Astrocyte (in vitro differentiated cells and primary cell): ENCODE measurements around the gene PNPLA6. TPM values are rescaled to one million over a fixed set of nuclear protein-coding genes. Genes with fewer than 3 reads are reported as not detected.

Source experiments
- DNase-seq: peaks from one replicate; pipeline ENCODE4 v3.0.0-alpha.2; 2010; ENCODE audit warnings: low read depth
- FAIRE-seq: peaks from 2 replicates; lab custom pipeline; 2011; peaks lifted over from hg19 to GRCh38; lab: Jason Lieb, UNC
- H2AFZ ChIP-seq: 2 replicates; pipeline ENCODE4 v1.6.0; 2012; ENCODE audit warnings: low read depth, low read length, inconsistent platforms
- H3K27ac ChIP-seq: 2 replicates; pipeline ENCODE4 v1.5.1; 2011; ENCODE audit warnings: low read depth, low read length, inconsistent platforms
- H3K27me3 ChIP-seq: 2 replicates; pipeline ENCODE4 v1.6.0; 2011; ENCODE audit warnings: low read length, inconsistent platforms; ENCODE audit not compliant: insufficient read depth
- H3K36me3 ChIP-seq: 2 replicates; pipeline ENCODE4 v1.5.1; 2011; ENCODE audit warnings: low read length, inconsistent platforms; ENCODE audit not compliant: insufficient read depth
- H3K4me1 ChIP-seq: 2 replicates; pipeline ENCODE4 v1.5.1; 2011; ENCODE audit warnings: low read length, inconsistent platforms; ENCODE audit not compliant: insufficient read depth
- H3K4me2 ChIP-seq: 2 replicates; pipeline ENCODE4 v1.6.0; 2012; ENCODE audit warnings: low read length, inconsistent platforms
- H3K4me3 ChIP-seq: 2 replicates; pipeline ENCODE4 v1.5.1; 2011; ENCODE audit warnings: low read depth, mild to moderate bottlenecking, low read length, inconsistent platforms; ENCODE audit not compliant: insufficient read depth
- H3K79me2 ChIP-seq: 2 replicates; pipeline ENCODE4 v1.6.0; 2012; ENCODE audit warnings: mild to moderate bottlenecking, low read length, inconsistent platforms; ENCODE audit not compliant: insufficient read depth
- H3K9ac ChIP-seq: 2 replicates; pipeline ENCODE4 v1.6.0; 2012; ENCODE audit warnings: mild to moderate bottlenecking, low read length, inconsistent platforms
- H3K9me3 ChIP-seq: 2 replicates; pipeline ENCODE4 v1.5.1; 2012; ENCODE audit warnings: low read depth, mild to moderate bottlenecking, low read length, inconsistent platforms; ENCODE audit not compliant: insufficient read depth
- H4K20me1 ChIP-seq: 2 replicates; pipeline ENCODE4 v1.6.0; 2012; ENCODE audit warnings: low read length, inconsistent platforms; ENCODE audit not compliant: insufficient read depth
- H3K27ac Mint-ChIP-seq: one replicate; pipeline ENCODE4 v1.8.0; 2021; ENCODE audit warnings: mild to moderate bottlenecking, mixed read lengths; ENCODE audit not compliant: unreplicated experiment
- H3K27me3 Mint-ChIP-seq: one replicate; pipeline ENCODE4 v1.8.0; 2021; ENCODE audit warnings: low read depth, mixed read lengths; ENCODE audit not compliant: unreplicated experiment
- H3K36me3 Mint-ChIP-seq: one replicate; pipeline ENCODE4 v1.8.0; 2021; ENCODE audit warnings: low read depth, mixed read lengths; ENCODE audit not compliant: unreplicated experiment
- H3K4me1 Mint-ChIP-seq: one replicate; pipeline ENCODE4 v1.8.0; 2021; ENCODE audit warnings: low read depth, mixed read lengths; ENCODE audit not compliant: unreplicated experiment
- H3K4me3 Mint-ChIP-seq: one replicate; pipeline ENCODE4 v1.8.0; 2021; ENCODE audit warnings: mild to moderate bottlenecking, moderate library complexity, mixed read lengths; ENCODE audit not compliant: unreplicated experiment
- H3K9me3 Mint-ChIP-seq: one replicate; pipeline ENCODE4 v1.8.0; 2021; ENCODE audit warnings: mild to moderate bottlenecking, mixed read lengths; ENCODE audit not compliant: unreplicated experiment
- CTCF ChIP-seq: IDR thresholded peaks from 2 replicates; pipeline ENCODE4 v1.5.1; 2011; ENCODE audit warnings: low read depth, mild to moderate bottlenecking, inconsistent platforms, low read length, moderate library complexity; ENCODE audit not compliant: insufficient read depth
- EZH2 ChIP-seq: IDR thresholded peaks from 2 replicates; pipeline ENCODE4 v1.6.1; 2012; ENCODE audit warnings: mild to moderate bottlenecking, low read length, inconsistent platforms; ENCODE audit not compliant: insufficient read depth
- total RNA-seq: library from RNA; stranded (reverse); gene quantifications from 2 replicates; pipeline ENCODE4 v1.2.1, GENCODE V29; 2021

Gene PNPLA6
- total RNA-seq, 1 donor from 2014 or later, result 90.2 TPM

- no peak for TF ChIP-seq CTCF
- TF ChIP-seq EZH2, result no peak
- no peaks in the 10 kb centered on the region for H3K4me1 Mint-ChIP-seq
- Histone ChIP-seq H4K20me1 (no peaks in the 10 kb centered on the region), H3K27me3 (no peaks in the 10 kb centered on the region), H3K9me3 (no peaks in the 10 kb centered on the region), H3K9ac (no peak overlapping the region), H3K4me2 (no peak overlapping the region), H3K4me3 (no peak overlapping the region), H3K36me3 (no peaks in the 10 kb centered on the region), H3K27ac (no peak overlapping the region), H3K79me2 (no peaks in the 10 kb centered on the region), H2AFZ (no peak overlapping the region), H3K4me1 (no peaks in the 10 kb centered on the region)
- no peak for DNase-seq
- H3K27me3 Mint-ChIP-seq, result peaks cover 4% of the 10 kb centered on the region
- FAIRE-seq, result no peak
- no peak overlapping the region for H3K4me3 Mint-ChIP-seq
- no peak overlapping the region for H3K27ac Mint-ChIP-seq
- no peaks in the 10 kb centered on the region for H3K9me3 Mint-ChIP-seq
- no peaks in the 10 kb centered on the region for H3K36me3 Mint-ChIP-seq
These were observed 67.5 kb downstream of the PNPLA6 start for GRCh38 chr19:7602935-7603497.

- H3K9ac ChIP-seq, result no peak overlapping the region
- DNase-seq (no peak), FAIRE-seq (no peak)
- Mint-ChIP-seq H3K4me1 (no peaks in the 10 kb centered on the region), H3K27ac (no peak overlapping the region), H3K27me3 (peaks cover 4% of the 10 kb centered on the region), H3K9me3 (no peaks in the 10 kb centered on the region), H3K36me3 (no peaks in the 10 kb centered on the region), H3K4me3 (no peak overlapping the region)
- H3K27ac ChIP-seq, result no peak overlapping the region
- H3K79me2 ChIP-seq, result no peaks in the 10 kb centered on the region
- H3K36me3 ChIP-seq, result no peaks in the 10 kb centered on the region
- H2AFZ ChIP-seq, result no peak overlapping the region
- H3K4me3 ChIP-seq, result no peak overlapping the region
- H3K9me3 ChIP-seq, result no peaks in the 10 kb centered on the region
- no peak overlapping the region for H3K4me2 ChIP-seq
- H3K27me3 ChIP-seq, result no peaks in the 10 kb centered on the region
- H4K20me1 ChIP-seq, result no peaks in the 10 kb centered on the region
- no peaks in the 10 kb centered on the region for H3K4me1 ChIP-seq
- TF ChIP-seq CTCF (no peak), EZH2 (no peak)
These were observed 68.4 kb downstream of the PNPLA6 start for GRCh38 chr19:7603919-7604318.

GRCh38 chr19:7605490-7606222, 70.1 kb downstream of the PNPLA6 start:
- Histone ChIP-seq H2AFZ (no peak overlapping the region), H3K27me3 (no peaks in the 10 kb centered on the region), H3K9ac (no peak overlapping the region), H4K20me1 (no peaks in the 10 kb centered on the region), H3K4me3 (no peak overlapping the region), H3K79me2 (no peaks in the 10 kb centered on the region), H3K36me3 (no peaks in the 10 kb centered on the region), H3K4me2 (no peak overlapping the region), H3K4me1 (no peaks in the 10 kb centered on the region), H3K27ac (no peak overlapping the region), H3K9me3 (no peaks in the 10 kb centered on the region)
- TF ChIP-seq EZH2 (no peak), CTCF (no peak)
- FAIRE-seq (no peak), DNase-seq (no peak)
- no peaks in the 10 kb centered on the region for H3K4me1 Mint-ChIP-seq
- no peak overlapping the region for H3K27ac Mint-ChIP-seq
- no peaks in the 10 kb centered on the region for H3K36me3 Mint-ChIP-seq
- H3K4me3 Mint-ChIP-seq, result no peak overlapping the region
- H3K27me3 Mint-ChIP-seq, result peaks cover 4% of the 10 kb centered on the region
- H3K9me3 Mint-ChIP-seq, result no peaks in the 10 kb centered on the region
